ENCODE data around the gene ZIC4.
A peak's percentile ranks its signal among the peaks of the same experiment; 100 is the strongest.

The ZIC4 gene

DNA sequence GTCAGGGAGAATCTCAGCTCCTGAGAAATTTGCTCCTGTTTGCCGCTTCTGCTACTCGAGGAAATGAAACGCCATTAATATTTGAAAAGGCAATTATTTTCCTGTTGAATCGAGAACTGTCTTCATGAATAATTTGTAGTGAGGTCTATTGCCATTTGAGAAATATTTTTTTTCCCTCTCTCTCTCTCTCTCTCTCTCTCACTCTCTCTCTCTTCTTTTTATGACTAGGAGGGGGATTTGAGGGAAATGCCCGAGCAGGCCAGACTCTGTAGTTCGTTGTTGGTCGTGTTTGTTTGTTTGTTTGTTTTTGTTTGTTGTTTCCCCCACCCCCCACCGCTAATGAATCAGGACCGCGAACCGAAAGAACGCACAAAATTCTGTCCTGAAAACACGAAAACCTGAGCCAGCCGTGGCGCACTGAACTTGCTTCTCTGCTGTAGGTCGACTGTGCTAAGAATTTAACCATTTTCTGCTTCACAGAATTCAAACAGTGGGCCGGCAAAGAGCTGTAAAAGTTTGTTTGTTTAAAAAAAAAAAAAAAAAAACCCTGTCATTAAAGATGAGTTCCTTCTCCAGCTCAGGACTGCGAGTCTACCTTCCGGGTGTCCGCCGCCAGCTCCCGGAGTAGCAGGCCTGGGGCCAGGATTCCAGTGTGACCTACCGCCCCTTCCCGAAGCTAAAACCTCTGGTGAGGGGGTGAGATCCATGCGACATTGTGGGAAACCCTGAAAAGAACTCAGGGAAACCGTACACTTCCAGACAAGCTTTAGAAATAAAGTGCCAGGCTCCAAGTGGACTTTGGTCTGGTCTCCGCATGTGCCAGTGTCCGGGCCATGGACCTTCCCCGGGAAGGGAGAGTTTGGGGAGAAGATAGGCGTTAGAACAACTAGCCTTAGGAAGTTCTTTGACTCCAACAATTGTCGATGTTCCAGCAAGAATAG, 12.1 kb downstream of the ZIC4 start:
- H3K4me3 ChIP-seq (ENCODE audit: low read depth, low read length), result peak overlapping the region; percentile 83
- peak; percentile 57 for DNase-seq (ENCODE audit: low read depth)
- TF ChIP-seq, protein P1, sequence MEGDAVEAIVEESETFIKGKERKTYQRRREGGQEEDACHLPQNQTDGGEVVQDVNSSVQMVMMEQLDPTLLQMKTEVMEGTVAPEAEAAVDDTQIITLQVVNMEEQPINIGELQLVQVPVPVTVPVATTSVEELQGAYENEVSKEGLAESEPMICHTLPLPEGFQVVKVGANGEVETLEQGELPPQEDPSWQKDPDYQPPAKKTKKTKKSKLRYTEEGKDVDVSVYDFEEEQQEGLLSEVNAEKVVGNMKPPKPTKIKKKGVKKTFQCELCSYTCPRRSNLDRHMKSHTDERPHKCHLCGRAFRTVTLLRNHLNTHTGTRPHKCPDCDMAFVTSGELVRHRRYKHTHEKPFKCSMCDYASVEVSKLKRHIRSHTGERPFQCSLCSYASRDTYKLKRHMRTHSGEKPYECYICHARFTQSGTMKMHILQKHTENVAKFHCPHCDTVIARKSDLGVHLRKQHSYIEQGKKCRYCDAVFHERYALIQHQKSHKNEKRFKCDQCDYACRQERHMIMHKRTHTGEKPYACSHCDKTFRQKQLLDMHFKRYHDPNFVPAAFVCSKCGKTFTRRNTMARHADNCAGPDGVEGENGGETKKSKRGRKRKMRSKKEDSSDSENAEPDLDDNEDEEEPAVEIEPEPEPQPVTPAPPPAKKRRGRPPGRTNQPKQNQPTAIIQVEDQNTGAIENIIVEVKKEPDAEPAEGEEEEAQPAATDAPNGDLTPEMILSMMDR (conservative IDR thresholded peaks at IDR 0.05; ENCODE audit: low read depth, low read length), result no peak

DNA sequence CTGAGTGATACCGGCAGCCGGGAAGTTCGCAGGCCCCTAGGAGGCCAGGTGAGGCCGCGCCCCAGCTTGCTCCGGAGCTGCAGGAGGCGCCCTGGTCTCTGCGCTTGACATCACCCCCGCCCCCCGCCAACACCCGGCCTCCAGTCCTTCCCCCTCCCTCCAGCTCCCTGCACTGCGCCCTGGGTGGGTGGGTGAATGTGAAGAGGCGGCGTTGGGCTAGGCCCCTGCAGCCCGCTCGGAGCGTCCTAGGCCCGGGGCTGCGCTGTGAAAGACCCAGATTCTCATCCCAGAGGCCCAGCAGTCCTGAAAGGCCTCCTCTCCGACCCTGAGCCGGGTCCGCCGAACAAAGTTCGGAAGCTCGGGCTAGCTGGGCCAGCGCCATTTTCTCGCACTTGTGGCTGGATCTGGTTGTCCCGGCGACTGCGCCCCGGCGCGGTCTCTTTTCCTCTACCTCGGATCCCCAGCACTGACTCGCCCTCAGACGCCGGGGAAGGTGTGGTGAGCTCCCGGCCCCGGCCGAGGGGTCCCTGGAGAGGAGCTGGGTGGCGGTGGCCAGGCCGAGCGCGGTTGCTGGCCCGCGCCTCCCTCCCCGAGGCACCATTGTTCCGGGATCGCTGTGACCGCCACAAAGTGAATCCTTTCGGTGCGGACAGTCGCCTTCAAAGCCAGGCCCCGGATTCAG, 12.9 kb downstream of the ZIC4 start:
- H3K4me3 ChIP-seq (ENCODE audit: low read depth, low read length), result peak overlapping the region; percentile 83
- TF ChIP-seq, protein P1 (conservative IDR thresholded peaks at IDR 0.05; ENCODE audit: low read depth, low read length), result peak; percentile 9
- peak; percentile 88 for DNase-seq (ENCODE audit: low read depth)

DNA sequence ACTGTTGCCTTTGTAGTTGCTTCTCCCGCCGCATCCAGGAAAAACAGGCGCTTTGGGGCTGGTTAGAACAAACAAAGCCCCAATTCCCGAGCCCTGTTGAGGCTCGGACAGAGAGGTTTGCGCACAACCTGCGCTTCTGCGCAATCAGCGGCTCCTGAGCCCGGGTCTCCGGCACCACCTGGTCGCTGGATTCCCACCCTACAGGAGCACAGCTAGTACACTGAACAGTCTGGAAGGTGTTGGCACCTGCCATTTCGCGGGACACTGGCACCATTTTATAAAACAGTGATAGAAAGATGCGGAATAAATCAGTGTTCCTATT, 13.8 kb downstream of the ZIC4 start:
- TF ChIP-seq, protein P1 (conservative IDR thresholded peaks at IDR 0.05; ENCODE audit: low read depth, low read length), result no peak
- H3K4me3 ChIP-seq (ENCODE audit: low read depth, low read length), result peak overlapping the region; percentile 83
- no peak for DNase-seq (ENCODE audit: low read depth)

DNA sequence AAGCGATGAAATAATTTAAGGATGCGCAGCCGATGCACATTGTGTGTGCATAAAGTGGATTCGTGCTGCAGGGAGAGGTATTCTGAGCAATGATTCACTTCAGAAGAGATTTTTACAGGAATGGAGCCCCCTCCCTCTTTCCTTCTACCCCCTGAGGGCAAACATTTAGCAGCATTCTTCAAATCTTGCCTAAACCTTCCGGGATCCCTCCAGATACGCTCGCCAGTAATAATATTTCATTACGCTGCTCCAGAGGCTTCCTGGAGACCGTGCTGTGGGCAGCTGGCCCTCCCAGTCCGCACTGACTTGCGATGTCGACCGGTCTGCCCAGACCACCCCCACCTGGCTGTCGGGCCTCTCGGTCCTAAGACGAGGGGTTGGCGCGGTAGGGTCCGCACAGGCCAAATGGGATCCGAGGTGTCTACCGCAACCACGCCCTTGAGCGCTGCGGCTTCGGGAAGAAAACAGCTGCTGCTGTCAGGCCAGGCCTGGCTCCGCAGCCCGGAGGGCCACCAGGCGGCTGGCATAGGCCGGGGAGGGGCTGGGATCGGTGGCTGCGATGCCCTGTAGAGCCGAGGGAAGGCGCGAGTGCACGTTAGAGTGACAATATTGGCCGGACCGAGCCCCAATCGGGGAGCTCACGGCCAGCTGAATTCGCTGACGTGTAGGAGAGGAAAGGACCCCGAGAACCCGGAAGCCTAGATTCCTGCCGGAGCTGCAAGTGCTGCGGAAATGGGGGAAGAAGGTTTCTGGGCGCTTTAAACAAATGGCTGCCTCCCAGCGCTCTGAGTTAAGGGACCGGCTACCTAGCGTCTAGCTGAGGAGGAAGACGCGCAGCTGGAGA, 14.3 kb downstream of the ZIC4 start:
- TF ChIP-seq, protein P1 (conservative IDR thresholded peaks at IDR 0.05; ENCODE audit: low read depth, low read length), result peak; percentile 48
- peak; percentile 91 for DNase-seq (ENCODE audit: low read depth)
- H3K4me3 ChIP-seq (ENCODE audit: low read depth, low read length), result peak overlapping the region; percentile 83

GRCh38 chr3:147390589-147391569, 15.5 kb downstream of the ZIC4 start:
- DNase-seq (ENCODE audit: low read depth), result peak; percentile 58
- peak overlapping the region; percentile 83 for H3K4me3 ChIP-seq (ENCODE audit: low read depth, low read length)
- TF ChIP-seq, protein P1 (conservative IDR thresholded peaks at IDR 0.05; ENCODE audit: low read depth, low read length), result peak; percentile 7

DNA sequence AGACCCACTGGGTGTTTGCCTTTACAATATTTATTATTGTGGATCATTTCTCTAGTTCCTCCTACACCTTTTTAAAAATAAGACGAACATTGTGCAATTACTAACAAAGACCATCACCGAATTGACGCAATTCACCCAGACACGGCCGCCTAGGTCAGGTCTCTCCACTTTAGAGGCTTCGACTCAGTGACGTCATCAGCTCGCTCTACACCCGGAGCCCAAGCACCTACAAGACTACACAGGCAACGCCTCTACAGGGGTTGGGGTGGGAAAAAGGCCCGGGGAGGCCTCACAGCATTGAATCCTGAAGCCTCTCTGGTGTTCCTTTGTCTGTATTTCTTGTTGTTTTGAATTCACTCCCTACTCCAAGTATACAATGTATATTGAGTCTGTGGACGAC, 16.6 kb downstream of the ZIC4 start:
- TF ChIP-seq, protein P1 (conservative IDR thresholded peaks at IDR 0.05; ENCODE audit: low read depth, low read length), result no peak
- peak; percentile 88 for DNase-seq (ENCODE audit: low read depth)
- H3K4me3 ChIP-seq (ENCODE audit: low read depth, low read length), result no peak overlapping the region

All from choroid plexus epithelial cell (primary cell).